GM12892 (cell line): Measurements from ENCODE around the gene TLCD3B.

Experiments used
- POLR2A ChIP-seq: IDR thresholded peaks from 2 replicates; pipeline ENCODE4 v1.6.1; 2011; ENCODE audit warnings: low read depth, low read length, control low read depth
- POLR2AphosphoS5 ChIP-seq: IDR thresholded peaks from 2 replicates; pipeline ENCODE4 v1.6.1; 2011; ENCODE audit warnings: low read depth, low read length, control low read depth
- TAF1 ChIP-seq: IDR thresholded peaks from 2 replicates; pipeline ENCODE4 v1.6.1; 2011; ENCODE audit warnings: low read depth, mild to moderate bottlenecking, control low read depth, low read length, borderline replicate concordance

DNA sequence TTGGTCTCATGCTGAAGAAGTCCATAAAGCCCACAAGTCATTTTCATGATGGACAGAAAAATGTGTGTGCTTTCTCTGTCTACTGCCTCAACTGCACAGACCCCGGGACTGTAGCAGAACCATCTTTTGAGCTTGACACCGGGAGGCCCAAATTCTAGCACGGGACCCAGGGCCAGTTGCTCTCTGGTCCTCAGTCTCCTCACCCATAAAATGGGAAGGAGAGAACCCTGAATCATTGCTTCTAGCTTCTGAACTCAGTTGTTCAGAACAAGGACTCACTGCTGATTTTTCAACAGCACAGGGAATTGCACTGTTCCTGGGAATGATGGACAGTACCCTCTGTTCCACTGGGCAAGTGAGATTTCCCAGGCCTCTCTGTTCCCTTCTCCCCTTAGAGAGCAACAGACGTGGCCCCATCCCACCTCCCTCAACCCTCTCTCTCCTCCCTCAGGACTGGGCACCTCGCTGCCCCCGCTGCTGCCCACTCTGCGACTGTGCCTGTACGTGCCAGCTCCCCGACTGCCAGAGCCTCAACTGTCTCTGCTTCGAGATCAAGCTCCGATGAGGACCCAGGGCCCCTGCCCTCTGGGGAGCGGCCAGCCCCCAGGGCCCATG lies 32.3 kb upstream of the TLCD3B start:
- TF ChIP-seq POLR2A (no peak), POLR2AphosphoS5 (no peak), TAF1 (no peak)
